Measurements from ENCODE around the gene NACC2. TPM values are rescaled to one million over a fixed set of nuclear protein-coding genes. Genes with fewer than 3 reads are reported as not detected.

Gene NACC2
- total RNA-seq = 16.9 and 17.1 TPM in 2 replicates

GRCh38 chr9:136095070-136096058, at the start of gene NACC2:
Gene NACC2 (minus strand): TSS chr9:136095289. CDS start chr9:136050521, 44,768 bp downstream.

GRCh38 chr9:136118320-136119060, 23.4 kb upstream of the NACC2 start, which contains the start of gene TMEM250:
Gene TMEM250 (minus strand): TSS chr9:136118875. CDS start chr9:136116900, 1,975 bp downstream.

GRCh38 chr9:135961277-135961715, 133.8 kb downstream of the NACC2 start, which contains the start of gene UBAC1:
Gene UBAC1 (minus strand): TSS chr9:135961373. CDS start chr9:135961162, 211 bp downstream.

Other genes with a start within 250 kb of the NACC2 start
- 18.7 and 22.9 TPM in 2 replicates for gene CAMSAP1, start 187.7 kb downstream of the NACC2 start, total RNA-seq
- gene UBAC1, start 133.9 kb downstream of the NACC2 start, total RNA-seq = 40.9 and 43.9 TPM in 2 replicates
- gene TMEM250, start 23.6 kb upstream of the NACC2 start, total RNA-seq = 31.4 and 33.3 TPM in 2 replicates
- gene LHX3, start 109.8 kb upstream of the NACC2 start, total RNA-seq = not detected in 2 replicates
- 17.1 and 20.3 TPM in 2 replicates for gene QSOX2, start 150.5 kb upstream of the NACC2 start, total RNA-seq
- not detected in 2 replicates for gene CCDC187, start 208.8 kb upstream of the NACC2 start, total RNA-seq
- gene GPSM1, start 232.2 kb upstream of the NACC2 start, total RNA-seq = 99.4 and 110 TPM in 2 replicates